ENCODE results near the gene TBC1D21. TPM values are rescaled to one million over a fixed set of nuclear protein-coding genes. Genes with fewer than 3 reads are reported as not detected.

Gene TBC1D21, protein sequence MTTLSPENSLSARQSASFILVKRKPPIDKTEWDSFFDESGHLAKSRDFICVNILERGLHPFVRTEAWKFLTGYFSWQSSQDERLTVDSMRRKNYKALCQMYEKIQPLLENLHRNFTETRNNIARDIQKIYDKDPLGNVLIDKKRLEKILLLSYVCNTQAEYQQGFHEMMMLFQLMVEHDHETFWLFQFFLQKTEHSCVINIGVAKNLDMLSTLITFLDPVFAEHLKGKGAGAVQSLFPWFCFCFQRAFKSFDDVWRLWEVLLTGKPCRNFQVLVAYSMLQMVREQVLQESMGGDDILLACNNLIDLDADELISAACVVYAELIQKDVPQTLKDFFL
- total RNA-seq: not detected
- polyA plus RNA-seq: not detected
- long read RNA-seq, donor 1: 0 reads
- long read RNA-seq, donor 2: 0 reads
- long read RNA-seq, donor 3: 0 reads
- long read RNA-seq, donor 4: 0 reads
- long read RNA-seq, donor 5: 0 reads
- long read RNA-seq, donor 6: 0 reads
- long read RNA-seq, donor 7: 0 reads
- long read RNA-seq, donor 8: 0 reads
- long read RNA-seq, donor 9: 0 reads
- long read RNA-seq, donor 10: 0 reads

DNA sequence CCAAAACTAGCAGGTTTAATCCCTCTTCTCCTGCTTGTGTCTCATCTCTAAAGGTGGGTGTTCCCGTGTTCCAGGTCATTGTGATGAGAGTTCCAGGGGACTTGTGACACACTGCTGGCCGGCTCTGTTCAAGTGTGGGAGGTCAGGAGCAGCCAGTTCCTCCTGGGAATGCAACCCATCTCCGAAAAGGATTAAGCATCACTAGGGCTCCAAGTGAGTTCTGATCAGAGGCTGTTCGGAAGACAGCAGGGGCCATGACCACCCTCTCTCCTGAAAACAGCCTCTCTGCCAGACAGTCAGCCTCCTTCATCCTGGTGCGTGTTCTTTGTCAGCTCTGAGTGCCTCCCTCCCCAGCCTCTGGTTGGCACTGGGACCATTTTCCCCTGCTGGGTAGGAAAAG, at the start of gene TBC1D21:
TBC1D21 (plus strand) TSS at position 109 of the 400 bp plus-strand sequence; CDS start at position 255, 146 bp downstream.
- 72 to 85% (median 82%) methylated on average over 5 of the region's 5 CpGs for WGBS, 5 donors
- no peak within 1 kb of the TSS for H3K27ac ChIP-seq
- H3K36me3 ChIP-seq: no peaks in the 10 kb centered on the region
- TF ChIP-seq POLR2AphosphoS5 (IDR thresholded peaks at IDR 0.05) (no peak), EP300 (IDR thresholded peaks at IDR 0.05) (no peak), POLR2A (IDR thresholded peaks at IDR 0.05) (no peak), CTCF (IDR thresholded peaks at IDR 0.05) (no peak)
- H3K27me3 ChIP-seq: peaks cover 0 to 21% (median 0%) of the 10 kb centered on the region in 3 donors
- peak in 1 of 2 donors; percentile 17 for DNase-seq
- H3K4me1 ChIP-seq: peaks cover 9 to 17% (median 11%) of the 10 kb centered on the region in 4 donors
- H3K4me3 ChIP-seq: no peak within 1 kb of the TSS
- H3K9me3 ChIP-seq: no peaks in the 10 kb centered on the region
- intact Hi-C loops (cut with DNase I; ENCODE audit: low total_unique reads): no loop called here

GRCh38 chr15:73826711-73827251, 46.6 kb upstream of the TBC1D21 start:
- TF ChIP-seq POLR2AphosphoS5 (IDR thresholded peaks at IDR 0.05) (no peak), POLR2A (IDR thresholded peaks at IDR 0.05) (no peak), EP300 (IDR thresholded peaks at IDR 0.05) (no peak), CTCF (IDR thresholded peaks at IDR 0.05) (no peak)

GRCh38 chr15:73829523-73829922, 43.8 kb upstream of the TBC1D21 start:
- Histone ChIP-seq H3K9me3 (no peaks in the 10 kb centered on the region), H3K27ac (no peak overlapping the region), H3K27me3 (peaks cover 0 to 39% (median 4%) of the 10 kb centered on the region in 3 donors), H3K4me1 (no peaks in the 10 kb centered on the region), H3K36me3 (no peaks in the 10 kb centered on the region), H3K4me3 (no peak overlapping the region)
- TF ChIP-seq POLR2A (IDR thresholded peaks at IDR 0.05) (no peak), POLR2AphosphoS5 (IDR thresholded peaks at IDR 0.05) (no peak), CTCF (IDR thresholded peaks at IDR 0.05) (no peak), EP300 (IDR thresholded peaks at IDR 0.05) (no peak)
- intact Hi-C loops (cut with DNase I; ENCODE audit: low total_unique reads): no loop called here
- WGBS, 5 donors: 45 to 78% (median 54%) methylated on average over 2 of the region's 2 CpGs
- DNase-seq: no peak

More at GRCh38 chr15:73826711-73827251, 46.6 kb upstream of the TBC1D21 start:
- H3K4me3 ChIP-seq: no peak overlapping the region
- no peak for DNase-seq
- no peaks in the 10 kb centered on the region for H3K9me3 ChIP-seq
- peaks cover 0 to 28% (median 4%) of the 10 kb centered on the region in 3 donors for H3K27me3 ChIP-seq
- intact Hi-C loops (cut with DNase I; ENCODE audit: low total_unique reads): no loop called here
- no peaks in the 10 kb centered on the region for H3K36me3 ChIP-seq
- H3K4me1 ChIP-seq: no peaks in the 10 kb centered on the region
- 44 to 69% (median 65%) methylated on average over 1 to 3 of the region's 3 CpGs for WGBS, 5 donors
- H3K27ac ChIP-seq: no peak overlapping the region

DNA sequence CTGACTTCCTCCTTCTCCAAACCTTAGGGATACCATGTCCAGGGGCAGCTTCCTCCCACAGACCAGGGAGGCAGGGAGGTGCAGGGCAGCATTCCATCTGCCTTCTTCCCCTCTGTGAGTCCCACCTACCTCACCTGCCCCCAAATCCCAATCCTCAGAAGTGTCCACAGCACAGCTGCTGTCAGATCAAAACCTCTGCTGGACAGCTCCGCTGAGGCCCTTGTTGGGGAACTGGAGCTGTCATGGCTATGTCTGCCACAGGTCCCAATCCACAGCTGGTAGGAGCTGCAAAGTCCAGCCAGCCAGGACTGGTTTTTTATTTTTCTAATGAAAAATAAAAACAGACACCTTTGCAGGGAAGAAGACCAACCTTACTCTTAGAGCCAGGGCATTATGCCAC, 40.7 kb upstream of the TBC1D21 start:
- TF ChIP-seq EP300 (IDR thresholded peaks at IDR 0.05) (no peak), CTCF (IDR thresholded peaks at IDR 0.05) (no peak), POLR2A (IDR thresholded peaks at IDR 0.05) (no peak), POLR2AphosphoS5 (IDR thresholded peaks at IDR 0.05) (no peak)
- 25 to 57% (median 38%) methylated on average over 1 of the region's 1 CpG for WGBS, 5 donors

More for the DNA sequence above, 40.7 kb upstream of the TBC1D21 start:
- no peak overlapping the region for H3K4me3 ChIP-seq
- no peaks in the 10 kb centered on the region for H3K4me1 ChIP-seq
- intact Hi-C loops (cut with DNase I; ENCODE audit: low total_unique reads): no loop called here
- H3K9me3 ChIP-seq: no peaks in the 10 kb centered on the region
- H3K36me3 ChIP-seq: no peaks in the 10 kb centered on the region
- peaks cover 0 to 51% (median 7%) of the 10 kb centered on the region in 3 donors for H3K27me3 ChIP-seq
- no peak for DNase-seq
- H3K27ac ChIP-seq: no peak overlapping the region
